Activated CD4-positive, alpha-beta T cell treated with anti-CD3 and anti-CD28 coated beads, Interleukin-2, amount 50 U/mL, for 16 hours (primary cell): ENCODE measurements around the gene ATF5.

Experiments used
- DNase-seq: peaks from one replicate; pipeline ENCODE4 v3.0.0-alpha.2; 2020

ATF5 gene

GRCh38 chr19:49981603-49982593 lies 52.9 kb downstream of the ATF5 start:
- DNase-seq: no peak
